Liver (tissue), 3 donors: Measurements from ENCODE around the gene PPP6R1.

ENCODE experiments used
- CTCF ChIP-seq: fragments of 150-350 bp; IDR thresholded peaks from 2 replicates; pipeline ENCODE4 v1.5.1; 2017; ENCODE audit warnings: improper control_type of control experiment, low read depth, low read length; ENCODE audit not compliant: missing input control
- FOXA1 ChIP-seq: IDR thresholded peaks from 2 replicates; pipeline ENCODE4 v1.6.1; 2016; ENCODE audit warnings: antibody characterized with exemption
- GABPA ChIP-seq, 2 donors: IDR thresholded peaks in 1 of 2; conservative IDR thresholded peaks in 1 of 2; 2 replicates each; pipeline ENCODE4 v1.6.1; 2016; ENCODE audit warnings: antibody characterized with exemption in 2 of 2, mild to moderate bottlenecking in 1 of 2, moderate library complexity in 1 of 2
- HNF4G ChIP-seq: IDR thresholded peaks from 2 replicates; pipeline ENCODE4 v1.6.1; 2016; ENCODE audit warnings: antibody characterized with exemption
- JUND ChIP-seq, 2 donors: IDR thresholded peaks; 2 replicates each; pipeline ENCODE4 v1.6.1; 2016; ENCODE audit warnings: antibody characterized with exemption in 2 of 2
- MAX ChIP-seq: IDR thresholded peaks from 2 replicates; pipeline ENCODE4 v1.6.1; 2016; ENCODE audit warnings: antibody characterized with exemption
- NR2F2 ChIP-seq: IDR thresholded peaks from 2 replicates; pipeline ENCODE4 v1.6.1; 2016; ENCODE audit warnings: antibody characterized with exemption
- RAD21 ChIP-seq, 2 donors: IDR thresholded peaks; 2 replicates each; pipeline ENCODE4 v1.6.1; 2016; ENCODE audit warnings: antibody characterized with exemption in 2 of 2, mild to moderate bottlenecking in 2 of 2
- REST ChIP-seq: IDR thresholded peaks from 2 replicates; pipeline ENCODE4 v1.6.1; 2016; ENCODE audit warnings: antibody characterized with exemption, mild to moderate bottlenecking
- SP1 ChIP-seq: IDR thresholded peaks from 2 replicates; pipeline ENCODE4 v1.6.1; 2018; ENCODE audit warnings: antibody characterized with exemption, mild to moderate bottlenecking
- TAF1 ChIP-seq: conservative IDR thresholded peaks from 2 replicates; pipeline ENCODE4 v1.6.1; 2016; ENCODE audit warnings: antibody characterized with exemption, mild to moderate bottlenecking
- YY1 ChIP-seq: IDR thresholded peaks from 2 replicates; pipeline ENCODE4 v1.6.1; 2016; ENCODE audit warnings: antibody characterized with exemption, mild to moderate bottlenecking
- donor health status: healthy.
- donor health status: healthy.

- TF ChIP-seq RAD21 (IDR thresholded peaks at IDR 0.05) (no peak), NR2F2 (no peak), CTCF (no peak), FOXA1 (no peak), YY1 (no peak), GABPA (IDR thresholded peaks at IDR 0.05 in 1 of 2, conservative IDR thresholded peaks at IDR 0.05 in 1 of 2) (no peak), TAF1 (no peak), MAX (no peak), HNF4G (no peak), REST (no peak), JUND (IDR thresholded peaks at IDR 0.05) (no peak), SP1 (no peak)
Observed at GRCh38 chr19:55245236-55245904, 13.4 kb downstream of the PPP6R1 start.
